K562 (cell line): ENCODE measurements around the gene TANGO6.

Experiments used
- ADNP ChIP-seq: fragments of 200-800 bp; sonication (Bioruptor generic); IDR thresholded peaks from 2 replicates; pipeline ENCODE4 v1.6.1; 2016; ENCODE audit warnings: missing genetic modification characterization, missing compliant biosample characterization
- ESRRA ChIP-seq: fragments of 450-650 bp; IDR thresholded peaks from 2 replicates; pipeline ENCODE4 v1.6.1; 2014; ENCODE audit warnings: low read depth, mild to moderate bottlenecking, moderate library complexity, borderline replicate concordance
- HDAC3 ChIP-seq: fragments of 450-650 bp; IDR thresholded peaks from 2 replicates; pipeline ENCODE4 v1.6.1; 2018; ENCODE audit warnings: borderline replicate concordance, mild to moderate bottlenecking, moderate library complexity; ENCODE audit not compliant: partially characterized antibody
- PATZ1 ChIP-seq: fragments of 250-450 bp; sonication (Bioruptor Pico); IDR thresholded peaks from 2 replicates; pipeline ENCODE4 v1.5.0; 2020; ENCODE audit warnings: mild to moderate bottlenecking, borderline replicate concordance
- RAD21 ChIP-seq, 2 experiments: fragments of 250-450 bp in 1 of 2; fragments of 450-650 bp in 1 of 2; sonication (Bioruptor Pico) in 1 of 2; formaldehyde crosslinking in 1 of 2; IDR thresholded peaks in 1 of 2; conservative IDR thresholded peaks in 1 of 2; 2 replicates each; pipeline versions ENCODE4 v1.4.0 to v1.8.0; 2020 to 2022; ENCODE audit warnings: mild to moderate bottlenecking in 2 of 2, moderate library complexity in 1 of 2
- SMAD3 ChIP-seq: fragments of 450-650 bp; formaldehyde crosslinking; conservative IDR thresholded peaks from 2 replicates; pipeline ENCODE4 v1.4.0; 2020; ENCODE audit warnings: mild to moderate bottlenecking
- SP1 ChIP-seq: sonication (generic); formaldehyde crosslinking; IDR thresholded peaks from 2 replicates; pipeline ENCODE4 v1.8.1; 2022; ENCODE audit warnings: mild to moderate bottlenecking, missing genetic modification reagents
- ZBTB43 ChIP-seq: sonication (generic); formaldehyde crosslinking; IDR thresholded peaks from 2 replicates; pipeline ENCODE4 v1.8.0; 2023; ENCODE audit warnings: mild to moderate bottlenecking, missing genetic modification reagents

- TF ChIP-seq ESRRA (no peak), ZBTB43 (no peak), HDAC3 (no peak), PATZ1 (CRISPR knock-in tag) (no peak), ADNP (tag) (no peak), SP1 (CRISPR knock-in tag) (no peak), SMAD3 (CRISPR knock-in tag) (no peak), RAD21 (CRISPR knock-in tag; conservative IDR thresholded peaks at IDR 0.05 in 1 of 2, IDR thresholded peaks at IDR 0.05 in 1 of 2) (no peak)
These were observed 150.6 kb downstream of the TANGO6 start for GRCh38 chr16:68993885-68994284.
